Duodenal mucosa (tissue), 2 donors: Measurements from ENCODE around the gene DENND6A.
A peak's percentile ranks its signal among the peaks of the same experiment; 100 is the strongest.

Experiments used
- H3K27ac ChIP-seq: one replicate; pipeline ENCODE4 v1.7.0; 2013; ENCODE audit warnings: low read depth, low read length
- H3K27me3 ChIP-seq, 2 donors: one replicate each; pipeline ENCODE4 v1.7.0; 2013; ENCODE audit warnings: low read length in 2 of 2, control low read depth in 1 of 2; ENCODE audit not compliant: insufficient read depth in 2 of 2, control insufficient read depth in 1 of 2
- H3K36me3 ChIP-seq, 2 donors: one replicate each; pipeline ENCODE4 v1.7.0; 2013; ENCODE audit warnings: low read length in 2 of 2, control low read depth in 1 of 2; ENCODE audit not compliant: insufficient read depth in 2 of 2, control insufficient read depth in 1 of 2
- H3K4me1 ChIP-seq, 2 donors: one replicate each; pipeline ENCODE4 v1.7.0; 2013; ENCODE audit warnings: low read length in 2 of 2, control low read depth in 1 of 2; ENCODE audit not compliant: insufficient read depth in 2 of 2, control insufficient read depth in 1 of 2
- H3K4me3 ChIP-seq, 2 donors: one replicate each; pipeline ENCODE4 v1.7.0; 2013; ENCODE audit warnings: low read length in 2 of 2, low read depth in 1 of 2
- H3K9ac ChIP-seq, 2 donors: one replicate each; pipeline ENCODE4 v1.7.0; 2013; ENCODE audit warnings: low read length in 2 of 2, low read depth in 1 of 2
- H3K9me3 ChIP-seq, 2 donors: one replicate each; pipeline ENCODE4 v1.7.0; 2013; ENCODE audit warnings: low read length in 2 of 2, control low read depth in 1 of 2; ENCODE audit not compliant: control insufficient read depth in 1 of 2

Gene DENND6A

GRCh38 chr3:57692396-57693147 is at the start of gene DENND6A:
DENND6A (minus strand) TSS chr3:57693077; CDS start chr3:57693018, 59 bp downstream.
- H3K27ac ChIP-seq = peak within 1 kb of the TSS; percentile 98
- H3K27me3 ChIP-seq = no peaks in the 10 kb centered on the region
- peak within 1 kb of the TSS; percentile 84 to 92 for H3K4me3 ChIP-seq
- H3K9me3 ChIP-seq = no peaks in the 10 kb centered on the region
- H3K9ac ChIP-seq = peak within 1 kb of the TSS; percentile 75 to 90
- no peaks in the 10 kb centered on the region for H3K36me3 ChIP-seq
- peaks cover 4 to 19% of the 10 kb centered on the region in 2 donors for H3K4me1 ChIP-seq

- Histone ChIP-seq H3K9ac (no peak overlapping the region), H3K27ac (no peak overlapping the region), H3K9me3 (no peaks in the 10 kb centered on the region), H3K36me3 (no peaks in the 10 kb centered on the region), H3K4me3 (no peak overlapping the region), H3K27me3 (no peaks in the 10 kb centered on the region), H3K4me1 (no peaks in the 10 kb centered on the region)
Measured at GRCh38 chr3:57740027-57740426, 47.1 kb upstream of the DENND6A start.

DNA sequence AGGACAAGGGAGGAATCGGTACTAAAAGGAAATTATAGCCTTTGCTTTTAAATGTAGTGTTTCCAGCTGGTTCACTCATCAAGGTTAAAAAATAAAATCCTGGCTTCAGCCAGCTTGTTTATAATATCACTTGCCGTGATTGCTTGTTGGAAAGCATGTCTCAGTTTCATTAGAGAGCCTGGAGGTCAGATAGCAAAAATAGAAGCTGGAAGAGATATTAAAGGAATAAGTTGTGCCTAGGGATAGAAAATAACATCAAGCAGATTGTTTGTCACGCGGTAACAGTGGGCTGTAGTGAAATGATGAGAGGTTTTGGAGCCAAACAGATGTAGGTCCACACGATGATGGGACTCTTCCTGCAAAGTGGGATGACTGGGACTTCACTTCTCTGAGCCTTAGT is 45.5 kb upstream of the DENND6A start:
- Histone ChIP-seq H3K9ac (no peak overlapping the region), H3K27me3 (no peaks in the 10 kb centered on the region), H3K27ac (no peak overlapping the region), H3K36me3 (no peaks in the 10 kb centered on the region), H3K4me3 (no peak overlapping the region), H3K9me3 (no peaks in the 10 kb centered on the region), H3K4me1 (no peaks in the 10 kb centered on the region)

- no peak overlapping the region for H3K4me3 ChIP-seq
- H3K36me3 ChIP-seq = no peaks in the 10 kb centered on the region
- H3K4me1 ChIP-seq = no peaks in the 10 kb centered on the region
- no peaks in the 10 kb centered on the region for H3K9me3 ChIP-seq
- H3K27me3 ChIP-seq = no peaks in the 10 kb centered on the region
- H3K9ac ChIP-seq = no peak overlapping the region
- H3K27ac ChIP-seq = no peak overlapping the region
Measured at GRCh38 chr3:57737840-57738239, 45.0 kb upstream of the DENND6A start.

- Histone ChIP-seq H3K9me3 (no peaks in the 10 kb centered on the region), H3K27me3 (no peaks in the 10 kb centered on the region), H3K9ac (no peak overlapping the region), H3K27ac (no peak overlapping the region), H3K4me1 (no peaks in the 10 kb centered on the region), H3K4me3 (no peak overlapping the region), H3K36me3 (no peaks in the 10 kb centered on the region)
Measured at GRCh38 chr3:57735405-57735804, 42.5 kb upstream of the DENND6A start.

DNA sequence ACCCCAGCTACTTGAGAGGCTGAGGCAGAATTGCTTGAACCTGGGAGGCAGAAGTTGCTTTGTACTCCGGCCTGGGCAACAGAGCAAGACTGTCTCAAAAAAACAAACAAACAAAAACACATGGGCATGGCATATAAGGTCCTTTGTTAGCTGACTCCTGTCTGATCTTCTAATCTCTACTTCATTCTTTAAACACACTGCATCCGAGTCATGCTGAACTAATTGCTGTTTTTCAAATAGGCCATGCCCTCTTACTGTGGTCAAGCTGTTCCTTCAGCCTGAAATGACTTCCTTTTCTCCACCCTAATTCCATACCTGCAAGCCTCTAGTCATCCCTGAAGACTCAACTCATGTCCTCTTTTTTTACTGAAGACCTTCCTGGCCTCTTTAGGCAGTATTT is 40.9 kb upstream of the DENND6A start:
- H3K9me3 ChIP-seq = no peaks in the 10 kb centered on the region
- no peak overlapping the region for H3K4me3 ChIP-seq
- H3K4me1 ChIP-seq = no peaks in the 10 kb centered on the region

DNA sequence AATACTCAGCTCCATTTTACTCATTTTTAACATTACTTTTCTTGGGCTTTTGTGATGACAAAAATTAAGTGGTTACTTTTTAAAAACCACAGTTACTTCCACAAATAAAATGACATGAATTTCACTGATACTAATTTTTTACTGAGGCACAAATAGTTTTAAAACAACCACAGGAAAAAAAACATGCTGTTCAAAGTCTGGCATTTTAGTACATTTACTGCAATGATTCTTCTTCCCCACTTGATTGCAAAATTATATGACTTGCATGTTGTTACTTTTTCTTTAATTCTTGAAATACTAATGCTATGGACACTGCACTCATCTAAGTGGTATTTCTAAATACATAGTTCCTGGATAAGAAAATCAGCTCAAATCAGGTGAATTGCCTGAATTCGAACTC is 38.4 kb upstream of the DENND6A start:
- Histone ChIP-seq H3K36me3 (no peaks in the 10 kb centered on the region), H3K27me3 (no peaks in the 10 kb centered on the region), H3K4me3 (no peak overlapping the region), H3K4me1 (no peaks in the 10 kb centered on the region), H3K27ac (no peak overlapping the region), H3K9me3 (no peaks in the 10 kb centered on the region), H3K9ac (no peak overlapping the region)

More for the DNA sequence above, 40.9 kb upstream of the DENND6A start:
- no peaks in the 10 kb centered on the region for H3K36me3 ChIP-seq
- no peak overlapping the region for H3K27ac ChIP-seq
- H3K9ac ChIP-seq = no peak overlapping the region
- H3K27me3 ChIP-seq = no peaks in the 10 kb centered on the region

DNA sequence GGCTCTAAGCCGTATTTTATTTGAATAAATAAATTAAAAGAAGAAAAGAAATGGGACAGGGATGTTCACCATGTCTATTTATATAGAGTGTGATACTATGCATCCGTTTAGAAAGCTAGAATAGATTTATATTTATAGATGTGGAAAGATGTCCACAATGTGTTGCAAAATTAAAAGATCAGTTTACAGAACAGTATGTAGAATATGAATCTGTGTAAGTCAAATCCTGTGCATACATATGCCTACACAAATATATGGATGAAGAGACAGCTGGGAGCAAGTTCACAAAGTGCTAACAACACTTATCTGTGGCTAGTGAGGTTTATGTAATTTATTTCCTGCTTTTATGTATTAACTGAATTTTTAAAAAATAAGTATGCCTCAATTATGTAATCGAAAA is 37.8 kb upstream of the DENND6A start:
- H3K27ac ChIP-seq = no peak overlapping the region
- H3K4me1 ChIP-seq = no peaks in the 10 kb centered on the region
- H3K27me3 ChIP-seq = no peaks in the 10 kb centered on the region
- no peak overlapping the region for H3K9ac ChIP-seq
- no peaks in the 10 kb centered on the region for H3K36me3 ChIP-seq
- no peaks in the 10 kb centered on the region for H3K9me3 ChIP-seq
- no peak overlapping the region for H3K4me3 ChIP-seq

DNA sequence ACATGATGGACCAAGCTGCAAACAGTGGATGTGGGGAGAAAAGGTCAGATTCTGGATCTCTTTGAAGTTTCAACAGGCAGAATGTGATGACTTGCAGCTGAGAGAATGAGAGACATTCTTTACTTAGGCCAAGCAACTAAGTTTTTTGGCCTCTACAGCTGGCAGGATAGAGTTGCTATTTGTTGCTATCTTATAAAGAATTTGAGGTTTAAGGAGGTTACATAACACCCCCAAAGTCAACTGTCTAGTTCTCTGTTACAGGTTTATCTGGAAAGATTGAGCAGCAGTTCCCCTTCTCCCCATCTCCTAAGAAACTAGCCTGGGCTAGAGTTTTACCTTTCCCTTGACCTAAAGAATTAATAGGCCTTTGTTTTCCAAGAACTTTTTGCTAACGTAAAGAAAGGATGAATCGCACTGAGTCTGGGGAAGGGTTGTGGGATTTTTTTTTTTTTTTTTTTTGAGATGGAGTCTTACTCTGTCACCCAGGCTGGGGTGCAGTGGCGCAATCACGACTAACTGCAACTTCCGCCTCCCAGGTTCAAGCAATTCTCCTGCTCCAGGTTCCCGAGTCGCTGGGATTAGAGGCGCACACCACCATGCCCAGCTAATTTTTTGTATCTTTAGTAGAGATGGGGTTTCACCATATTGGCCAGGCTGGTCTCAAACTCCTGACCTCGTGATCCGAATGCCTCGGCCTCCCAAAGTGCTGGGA is 36.6 kb upstream of the DENND6A start:
- Histone ChIP-seq H3K4me3 (no peak overlapping the region), H3K27me3 (no peaks in the 10 kb centered on the region), H3K9ac (no peak overlapping the region), H3K36me3 (no peaks in the 10 kb centered on the region), H3K27ac (no peak overlapping the region), H3K9me3 (no peaks in the 10 kb centered on the region), H3K4me1 (no peaks in the 10 kb centered on the region)

DNA sequence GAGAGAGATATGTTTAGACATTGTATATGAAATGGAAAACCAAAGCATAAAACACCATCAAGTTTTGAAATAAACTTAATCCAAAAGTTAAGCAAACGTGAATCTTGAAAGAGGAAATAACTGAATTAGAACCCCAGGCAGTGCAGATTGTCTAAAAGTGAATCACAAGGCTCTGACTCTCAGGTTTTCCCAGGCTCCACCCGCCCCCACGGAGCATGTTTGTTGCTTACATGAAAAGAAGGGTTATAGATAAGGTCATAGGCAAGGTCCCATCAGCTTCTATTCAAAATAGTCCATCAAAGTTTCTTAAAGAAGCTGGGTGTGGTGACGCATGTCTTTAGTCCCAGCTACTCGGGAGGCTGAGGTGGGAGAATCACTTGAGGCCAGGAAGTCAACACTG is 34.2 kb upstream of the DENND6A start:
- Histone ChIP-seq H3K9me3 (no peaks in the 10 kb centered on the region), H3K4me3 (no peak overlapping the region), H3K27me3 (no peaks in the 10 kb centered on the region), H3K9ac (no peak overlapping the region), H3K4me1 (no peaks in the 10 kb centered on the region), H3K36me3 (no peaks in the 10 kb centered on the region), H3K27ac (no peak overlapping the region)
